ENCODE data around the gene GNAQ.
"Not testable (repeated sequence)": the region's sequence is repeated elsewhere in the genome, so short reads cannot be mapped to it uniquely, and the experiment has no call there.

GNAQ gene

DNA sequence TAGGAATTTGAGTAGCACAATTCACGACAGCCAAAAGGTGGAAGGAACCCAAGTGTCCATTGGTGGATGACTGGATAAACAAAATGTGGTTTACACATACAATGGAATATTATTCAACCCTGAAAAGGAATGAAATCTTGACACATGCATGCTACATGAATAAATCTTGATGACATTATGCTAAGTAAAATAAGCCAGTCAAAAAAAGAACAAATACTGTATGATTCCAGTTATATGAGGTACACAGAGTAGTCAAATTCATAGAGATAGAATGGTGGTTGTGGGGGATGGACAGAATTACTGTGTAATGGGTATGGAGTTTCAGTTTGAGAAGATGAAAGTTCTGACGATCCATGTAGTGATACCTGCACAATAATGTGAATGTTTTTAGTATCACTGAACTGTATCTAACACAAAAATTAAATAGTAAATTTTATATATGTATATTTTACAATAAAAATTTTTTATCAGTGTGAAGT is 265.8 kb downstream of the GNAQ start:
- H3K4me3 ChIP-seq (ENCODE audit: low read depth, low read length) = no peak overlapping the region
- TF ChIP-seq, protein P1, sequence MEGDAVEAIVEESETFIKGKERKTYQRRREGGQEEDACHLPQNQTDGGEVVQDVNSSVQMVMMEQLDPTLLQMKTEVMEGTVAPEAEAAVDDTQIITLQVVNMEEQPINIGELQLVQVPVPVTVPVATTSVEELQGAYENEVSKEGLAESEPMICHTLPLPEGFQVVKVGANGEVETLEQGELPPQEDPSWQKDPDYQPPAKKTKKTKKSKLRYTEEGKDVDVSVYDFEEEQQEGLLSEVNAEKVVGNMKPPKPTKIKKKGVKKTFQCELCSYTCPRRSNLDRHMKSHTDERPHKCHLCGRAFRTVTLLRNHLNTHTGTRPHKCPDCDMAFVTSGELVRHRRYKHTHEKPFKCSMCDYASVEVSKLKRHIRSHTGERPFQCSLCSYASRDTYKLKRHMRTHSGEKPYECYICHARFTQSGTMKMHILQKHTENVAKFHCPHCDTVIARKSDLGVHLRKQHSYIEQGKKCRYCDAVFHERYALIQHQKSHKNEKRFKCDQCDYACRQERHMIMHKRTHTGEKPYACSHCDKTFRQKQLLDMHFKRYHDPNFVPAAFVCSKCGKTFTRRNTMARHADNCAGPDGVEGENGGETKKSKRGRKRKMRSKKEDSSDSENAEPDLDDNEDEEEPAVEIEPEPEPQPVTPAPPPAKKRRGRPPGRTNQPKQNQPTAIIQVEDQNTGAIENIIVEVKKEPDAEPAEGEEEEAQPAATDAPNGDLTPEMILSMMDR (IDR thresholded peaks at IDR 0.05; ENCODE audit: low read depth, low read length) = no peak

DNA sequence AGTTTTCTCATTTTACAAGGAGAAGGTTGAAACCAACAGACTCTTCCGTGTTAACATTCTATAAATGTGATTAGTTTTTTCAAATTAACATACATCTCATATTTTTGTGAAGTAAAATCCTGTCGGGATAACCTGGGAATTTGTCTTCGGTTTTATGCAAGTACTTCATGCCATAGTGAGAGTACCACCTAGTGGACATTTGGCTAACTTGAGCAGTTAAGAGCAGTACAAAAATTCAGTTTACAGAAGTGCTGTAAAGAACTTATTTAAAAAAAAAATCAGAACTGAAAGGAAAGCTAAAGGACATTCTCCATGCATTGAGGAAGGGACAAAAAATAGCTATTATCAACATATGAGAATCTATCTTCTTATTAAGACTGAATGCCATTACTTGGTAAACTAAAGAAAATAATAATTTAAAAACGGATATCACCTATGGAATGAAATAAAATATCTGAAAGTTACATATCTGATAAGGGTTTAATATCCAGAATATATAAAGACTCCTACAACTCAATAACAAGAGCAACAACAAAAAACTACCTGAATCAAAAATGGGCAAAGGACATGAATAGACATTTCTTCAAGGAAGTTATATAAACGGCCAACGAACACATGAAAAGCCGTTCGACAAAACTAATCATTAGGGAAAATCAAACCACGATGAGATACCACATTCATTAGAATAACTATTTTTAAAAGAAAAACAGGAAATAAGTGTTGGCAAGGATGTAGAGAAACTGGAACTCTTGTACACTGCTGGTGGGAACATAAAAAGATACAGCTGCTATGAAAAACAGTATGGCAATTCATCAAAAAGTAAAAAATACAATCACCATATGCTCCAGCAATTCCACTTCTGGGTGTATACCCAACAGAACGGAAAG is 266.5 kb downstream of the GNAQ start:
- TF ChIP-seq, protein P1 (IDR thresholded peaks at IDR 0.05; ENCODE audit: low read depth, low read length) = peak; percentile 46
- H3K4me3 ChIP-seq (ENCODE audit: low read depth, low read length) = no peak overlapping the region

DNA sequence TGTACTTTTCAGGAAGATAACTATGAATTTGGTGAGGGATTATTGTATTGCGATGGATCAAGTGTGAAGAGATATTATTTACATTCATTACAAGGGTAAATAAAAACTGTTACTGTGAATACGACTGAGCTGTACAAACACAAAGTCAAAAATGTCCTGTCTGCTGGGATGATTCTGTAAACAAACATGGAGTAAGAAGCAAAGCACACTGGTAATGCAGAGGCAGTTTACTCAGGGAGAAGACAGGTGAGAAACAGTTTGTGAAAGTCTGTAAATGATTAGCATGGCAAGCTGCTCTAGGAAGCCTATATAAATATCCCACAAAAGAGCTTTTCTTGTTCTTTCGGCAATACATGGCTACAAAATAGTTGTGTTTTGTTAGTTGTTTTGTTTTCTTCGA is 268.0 kb downstream of the GNAQ start:
- TF ChIP-seq, protein P1 (IDR thresholded peaks at IDR 0.05; ENCODE audit: low read depth, low read length) = no peak

DNA sequence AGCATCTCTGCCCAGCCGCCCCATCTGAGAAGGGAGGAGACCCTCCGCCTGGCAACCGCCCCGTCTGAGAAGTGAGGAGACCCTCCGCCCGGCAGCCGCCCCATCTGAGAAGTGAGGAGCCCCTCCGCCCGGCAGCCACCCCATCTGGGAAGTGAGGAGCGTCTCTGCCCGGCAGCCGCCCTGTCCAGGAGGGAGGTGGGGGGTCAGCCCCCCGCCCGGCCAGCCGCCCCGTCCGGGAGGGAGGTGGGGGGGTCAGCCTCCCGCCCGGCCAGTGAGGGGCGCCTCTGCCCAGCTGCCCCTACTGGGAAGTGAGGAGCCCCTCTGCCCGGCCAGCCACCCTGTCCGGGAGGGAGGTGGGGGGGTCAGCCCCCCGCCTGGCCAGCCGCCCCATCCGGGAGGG is 270.7 kb downstream of the GNAQ start:
- not testable (repeated sequence) for H3K4me3 ChIP-seq (ENCODE audit: low read depth, low read length)

More for the DNA sequence above, 268.0 kb downstream of the GNAQ start:
- no peak overlapping the region for H3K4me3 ChIP-seq (ENCODE audit: low read depth, low read length)

DNA sequence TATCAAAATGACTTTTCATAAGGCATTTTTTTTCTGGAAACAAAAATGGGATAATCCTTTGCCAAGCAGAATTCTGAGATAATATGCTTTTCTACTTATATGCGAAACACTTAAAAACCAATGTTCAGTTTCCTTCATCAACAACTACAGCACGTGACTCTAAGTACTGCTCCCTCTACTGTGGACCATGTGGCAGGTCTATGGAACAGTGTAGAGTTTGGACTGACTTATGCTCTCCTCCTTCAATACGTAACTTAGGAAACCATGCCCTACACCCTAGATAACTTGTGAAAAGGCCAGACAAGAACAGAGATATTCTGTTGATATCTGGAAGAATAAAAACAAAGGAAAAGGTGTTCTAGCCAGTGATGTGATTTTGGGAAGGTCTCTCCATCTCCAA is 272.2 kb downstream of the GNAQ start:
- TF ChIP-seq, protein P1 (IDR thresholded peaks at IDR 0.05; ENCODE audit: low read depth, low read length) = no peak
- no peak overlapping the region for H3K4me3 ChIP-seq (ENCODE audit: low read depth, low read length)

DNA sequence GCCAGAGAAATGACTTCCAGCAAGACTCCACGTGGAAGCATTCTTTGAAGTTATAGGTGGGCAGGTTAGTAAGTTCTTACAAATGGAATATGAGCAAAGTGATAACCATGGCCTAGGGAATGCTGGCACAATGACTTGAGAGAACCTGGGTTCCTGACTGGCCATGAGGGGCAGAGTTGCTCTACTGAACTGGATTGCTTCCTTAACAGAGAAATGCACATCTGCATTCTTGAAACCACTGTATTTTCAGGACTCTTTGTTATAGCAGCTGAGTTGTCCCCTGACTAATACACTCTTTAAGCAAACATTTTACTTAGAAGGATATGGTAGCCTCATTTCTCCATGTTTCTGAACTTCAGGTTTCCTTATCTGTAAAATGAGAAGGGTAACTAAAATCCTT is 275.2 kb downstream of the GNAQ start:
- H3K4me3 ChIP-seq (ENCODE audit: low read depth, low read length) = no peak overlapping the region
- TF ChIP-seq, protein P1 (IDR thresholded peaks at IDR 0.05; ENCODE audit: low read depth, low read length) = no peak

DNA sequence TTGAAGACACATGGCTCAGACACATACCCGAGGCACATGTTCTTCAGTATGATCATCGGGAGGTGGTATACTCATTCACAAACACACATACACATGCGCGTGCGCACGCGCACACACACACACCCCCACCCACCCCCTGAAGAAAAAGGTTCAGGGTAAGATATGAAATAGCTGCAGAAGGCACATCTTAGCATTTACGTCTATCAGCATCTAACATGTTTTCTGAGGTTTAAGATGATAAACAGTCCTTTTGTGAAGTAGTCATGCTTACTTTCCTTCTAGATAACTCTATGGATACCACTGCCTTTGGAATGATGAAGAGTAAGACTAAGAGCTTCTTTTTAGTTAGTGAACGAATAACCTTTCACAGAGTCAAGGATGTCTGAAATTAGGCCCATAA is 278.4 kb downstream of the GNAQ start:
- TF ChIP-seq, protein P1 (IDR thresholded peaks at IDR 0.05; ENCODE audit: low read depth, low read length) = no peak

More for the DNA sequence above, 278.4 kb downstream of the GNAQ start:
- no peak overlapping the region for H3K4me3 ChIP-seq (ENCODE audit: low read depth, low read length)
